HL-60/S4 treated with phorbol 12-myristate 13-acetate at 8.2 ng/mL for 4 days and 3 days (cell line): ENCODE measurements around the gene HSPBAP1.

ENCODE experiments used
- in situ Hi-C: fragments of 300-500 bp; cut with MboI; formaldehyde crosslinking; loops from 2 replicates; pipeline ENCODE4 v1.15.0; 2022; ENCODE audit warnings: low sequenced_read_pairs

The HSPBAP1 gene

GRCh38 chr3:122793568-122794416 is at the start of gene HSPBAP1:
Gene HSPBAP1 (minus strand): TSS chr3:122793831. CDS start chr3:122793680, 151 bp downstream.
- in situ Hi-C loops = no loop called here

GRCh38 chr3:122835590-122835989 is 42.0 kb upstream of the HSPBAP1 start:
- in situ Hi-C loops = no loop called here

DNA sequence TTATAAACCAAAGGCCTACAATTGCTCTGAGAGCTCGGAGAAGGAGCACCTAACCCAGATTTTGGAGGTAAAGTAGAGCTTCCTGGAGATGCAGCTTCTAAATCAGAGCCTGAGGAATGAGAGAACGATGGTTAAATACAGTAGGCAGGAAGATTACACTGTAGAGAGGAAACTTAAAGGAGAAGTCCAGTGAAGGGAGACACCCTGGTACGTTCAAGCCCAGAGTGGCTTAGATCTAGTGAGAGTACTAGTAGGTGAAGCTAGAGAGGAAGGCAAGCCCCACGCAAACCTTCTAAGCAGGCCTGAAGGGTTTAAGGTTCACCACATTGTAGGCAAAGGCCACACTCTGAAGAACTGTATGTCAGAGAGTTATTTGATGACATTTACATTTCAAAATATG is 34.6 kb upstream of the HSPBAP1 start:
- in situ Hi-C loops = no loop called here

DNA sequence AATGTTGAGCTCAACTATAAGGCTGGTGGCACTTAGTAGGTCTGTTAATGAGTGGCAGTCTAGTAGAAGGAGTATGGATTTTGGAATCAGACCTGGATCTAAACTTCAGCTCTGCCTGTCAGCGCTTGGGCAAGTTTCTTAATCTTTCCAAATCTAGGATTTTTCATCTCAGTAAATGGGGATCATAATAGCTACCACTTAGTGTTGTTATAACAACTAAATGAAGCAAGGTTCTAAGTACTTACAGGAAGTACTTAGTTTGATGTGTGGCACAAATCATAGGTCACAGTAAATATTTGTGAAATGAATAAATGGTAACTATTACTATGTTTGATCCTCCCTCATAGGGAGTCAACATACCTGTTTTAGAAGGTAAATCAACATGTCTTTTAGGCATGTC is 32.6 kb upstream of the HSPBAP1 start:
- in situ Hi-C loops = no loop called here

- in situ Hi-C loops = no loop called here
These were observed 31.8 kb upstream of the HSPBAP1 start for GRCh38 chr3:122825460-122825859.

- in situ Hi-C loops = no loop called here
These were observed 31.1 kb upstream of the HSPBAP1 start for GRCh38 chr3:122824465-122825381.

DNA sequence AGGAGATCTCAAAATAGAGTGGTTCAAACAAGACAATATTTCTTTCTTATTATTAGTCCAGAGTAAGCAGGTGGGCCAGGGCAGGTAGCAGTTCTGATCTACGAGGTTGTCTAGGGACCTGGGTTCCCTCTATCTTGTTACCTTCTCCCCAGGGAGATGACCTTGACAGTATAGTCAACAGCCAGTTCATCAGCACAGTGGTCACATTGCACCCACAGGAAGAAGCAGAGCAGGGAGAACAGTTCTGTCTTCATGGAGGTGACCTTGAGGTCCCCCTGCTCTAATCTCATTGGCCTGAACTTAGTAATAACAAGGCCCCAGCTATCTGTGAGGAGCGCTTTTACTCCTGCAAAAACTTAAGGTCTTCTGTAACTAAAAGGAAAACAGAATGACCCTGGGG is 23.0 kb upstream of the HSPBAP1 start:
- in situ Hi-C loops = no loop called here

- in situ Hi-C loops = no loop called here
These were observed 17.1 kb upstream of the HSPBAP1 start for GRCh38 chr3:122810734-122811133.

- in situ Hi-C loops = no loop called here
These were observed 10.3 kb upstream of the HSPBAP1 start for GRCh38 chr3:122803977-122804376.

DNA sequence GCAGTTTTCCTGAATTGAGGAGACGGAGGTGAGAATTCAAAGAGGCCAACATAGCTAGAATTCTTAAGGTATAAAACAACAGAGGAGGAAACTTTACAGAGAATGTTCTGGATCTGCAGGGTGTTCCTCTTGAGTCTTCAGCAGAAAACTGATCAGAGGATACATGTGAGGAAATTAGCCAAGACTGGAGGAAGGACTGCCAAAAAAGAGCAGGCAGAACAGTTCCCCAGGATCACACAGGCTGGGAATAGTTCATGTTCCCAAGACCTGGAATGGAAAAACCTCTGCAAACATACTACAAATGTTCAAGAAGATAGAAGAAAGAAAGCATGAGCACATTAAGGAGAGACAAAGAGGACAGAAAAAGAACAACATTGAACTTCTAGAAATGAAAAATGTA is 8.7 kb upstream of the HSPBAP1 start:
- in situ Hi-C loops = no loop called here

GRCh38 chr3:122800706-122801237 is 7.1 kb upstream of the HSPBAP1 start:
- in situ Hi-C loops = no loop called here

GRCh38 chr3:122800031-122800430 is 6.4 kb upstream of the HSPBAP1 start:
- in situ Hi-C loops = no loop called here

- in situ Hi-C loops = no loop called here
These were observed 5.7 kb upstream of the HSPBAP1 start for GRCh38 chr3:122799322-122799721.

- in situ Hi-C loops = no loop called here
These were observed 3.7 kb upstream of the HSPBAP1 start for GRCh38 chr3:122797291-122797690.

DNA sequence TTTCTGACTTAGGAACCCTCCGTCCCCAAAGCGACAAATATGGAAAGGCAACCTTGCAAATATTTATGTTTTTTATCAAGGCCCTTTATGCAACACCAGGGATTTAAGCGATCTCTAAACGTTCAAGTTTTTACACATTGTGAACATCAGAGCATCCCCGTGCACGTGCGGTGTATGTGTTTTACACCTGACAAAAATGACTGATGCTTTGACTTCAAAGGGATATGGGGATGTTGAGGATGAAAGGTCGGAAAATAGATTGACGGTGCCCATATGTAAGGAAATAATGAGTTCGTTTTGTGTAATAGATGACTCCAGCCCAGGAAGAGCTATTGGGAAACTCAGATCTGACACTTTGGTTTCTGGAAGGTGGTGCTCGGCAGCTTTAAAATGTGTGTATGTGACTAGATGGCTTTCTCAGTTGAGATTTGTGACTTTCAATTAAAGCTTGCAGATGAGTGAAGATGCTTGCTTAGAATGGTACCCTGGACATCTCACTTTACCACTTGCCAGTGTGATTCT is 2.1 kb upstream of the HSPBAP1 start:
- in situ Hi-C loops = no loop called here

- in situ Hi-C loops = no loop called here
These were observed 1.4 kb upstream of the HSPBAP1 start, which contains the start of gene SLC49A4 for GRCh38 chr3:122794779-122795673. Gene SLC49A4 (plus strand): TSS chr3:122795069. CDS start chr3:122795193, 124 bp downstream.

GRCh38 chr3:122794483-122794778 is 800 bp upstream of the HSPBAP1 start:
- in situ Hi-C loops = no loop called here

GRCh38 chr3:122789585-122790273 is 3.9 kb downstream of the HSPBAP1 start:
- in situ Hi-C loops = no loop called here

DNA sequence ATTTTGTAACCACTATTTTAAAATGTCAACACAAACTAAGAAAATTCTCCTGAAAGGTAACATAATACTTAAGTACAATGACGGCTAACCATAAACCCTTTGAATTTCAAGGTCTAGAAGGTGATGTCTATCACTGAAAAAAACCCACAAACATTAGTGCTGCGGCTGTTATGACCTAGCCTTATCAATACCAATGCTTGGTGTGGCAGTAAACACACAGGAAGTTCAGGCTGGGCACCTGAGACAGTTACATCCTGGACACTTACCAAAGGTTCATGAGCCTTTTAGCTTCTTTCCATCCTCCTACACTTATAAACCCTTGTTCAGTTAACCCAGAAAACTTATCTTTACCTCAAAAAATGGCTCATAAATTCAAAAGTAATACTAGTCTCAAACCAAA is 5.8 kb downstream of the HSPBAP1 start:
- in situ Hi-C loops = no loop called here

DNA sequence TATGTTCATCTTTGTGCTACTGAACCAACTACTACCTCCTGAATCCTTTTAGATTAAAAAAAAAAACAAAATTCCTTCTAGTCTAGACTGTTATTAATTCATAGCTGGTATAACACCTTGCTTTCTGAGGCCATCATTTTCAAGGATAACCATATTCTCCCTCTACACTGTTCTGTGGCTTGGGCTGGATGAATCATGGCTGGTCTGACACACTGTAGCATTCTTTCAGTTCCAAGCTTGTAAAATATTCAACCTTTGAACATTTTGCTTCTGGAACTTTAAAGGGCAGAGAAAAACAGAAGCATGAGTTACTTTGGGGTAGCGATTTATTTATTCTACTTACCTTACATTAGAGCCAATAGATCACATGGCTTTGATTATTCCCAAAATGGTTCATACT is 7.6 kb downstream of the HSPBAP1 start:
- in situ Hi-C loops = no loop called here
